Esophagus muscularis mucosa (tissue), 4 donors: ENCODE results near the gene CLCN6. TPM values are rescaled to one million over a fixed set of nuclear protein-coding genes. Genes with fewer than 3 reads are reported as not detected.

Experiments
- DNase-seq: peaks from one replicate; pipeline ENCODE4 v3.0.0-alpha.2; 2017; ENCODE audit errors: extremely low spot score
- H3K27ac ChIP-seq, 4 donors: fragments of 200-600 bp; sonication (generic); replicated peaks in 1 of 4; 1 replicate in 3 of 4; 2 replicates in 1 of 4; pipeline ENCODE4 v1.5.1; 2016 to 2019; ENCODE audit warnings: mild to moderate bottlenecking in 1 of 4
- H3K27me3 ChIP-seq, 4 donors: fragments of 200-600 bp; sonication (generic); one replicate each; pipeline versions ENCODE4 v1.5.1 to v1.6.0; 2016 to 2019
- H3K36me3 ChIP-seq, 4 donors: fragments of 200-600 bp; sonication (generic); one replicate each; pipeline ENCODE4 v1.5.1; 2016 to 2019
- H3K4me1 ChIP-seq, 4 donors: fragments of 200-600 bp; sonication (generic); one replicate each; pipeline ENCODE4 v1.5.1; 2016 to 2019
- H3K4me3 ChIP-seq, 4 donors: fragments of 200-600 bp; sonication (generic); 1 replicate in 2 of 4; 2 replicates in 2 of 4; pipeline ENCODE4 v1.5.1; 2016 to 2019; ENCODE audit warnings: mild to moderate bottlenecking in 4 of 4, moderate library complexity in 1 of 4
- H3K9me3 ChIP-seq, 4 donors: fragments of 200-600 bp; sonication (generic); 1 replicate in 3 of 4; 2 replicates in 1 of 4; pipeline ENCODE4 v1.5.1; 2016 to 2019
- EP300 ChIP-seq: sonication (generic); formaldehyde crosslinking; IDR thresholded peaks from one replicate; pipeline ENCODE4 v1.6.1; 2017; ENCODE audit warnings: antibody characterized with exemption
- POLR2AphosphoS5 ChIP-seq, 2 donors: sonication (generic); formaldehyde crosslinking; IDR thresholded peaks; one replicate each; pipeline ENCODE4 v1.6.1; 2017; ENCODE audit warnings: antibody characterized with exemption in 2 of 2
- WGBS: methylation state at CpG from one replicate; pipeline ENCODE4 v1.1.5; 2018; 5-methylcytosine and 5-hydroxymethylcytosine counted together
- intact Hi-C: fragments of 100-400 bp; cut with DNase I; formaldehyde crosslinking; loops from one replicate; pipeline ENCODE4 v1.15.1; 2023
- small RNA-seq, 3 donors: library from RNA; depleted of rRNA; stranded (forward); fragments of <200 nt; gene quantifications; one replicate each; pipeline ENCODE3, GENCODE V24; 2016
- total RNA-seq, 4 donors: library from RNA; depleted of rRNA; stranded (reverse); fragments of >200 nt; gene quantifications; one replicate each; pipeline versions ENCODE4 v1.1.0 to v1.2.1, GENCODE V29; 2016

Gene CLCN6
- total RNA-seq, 4 donors from 2014 or later, result 12.5 to 19.7 (median 15.5) TPM

DNA sequence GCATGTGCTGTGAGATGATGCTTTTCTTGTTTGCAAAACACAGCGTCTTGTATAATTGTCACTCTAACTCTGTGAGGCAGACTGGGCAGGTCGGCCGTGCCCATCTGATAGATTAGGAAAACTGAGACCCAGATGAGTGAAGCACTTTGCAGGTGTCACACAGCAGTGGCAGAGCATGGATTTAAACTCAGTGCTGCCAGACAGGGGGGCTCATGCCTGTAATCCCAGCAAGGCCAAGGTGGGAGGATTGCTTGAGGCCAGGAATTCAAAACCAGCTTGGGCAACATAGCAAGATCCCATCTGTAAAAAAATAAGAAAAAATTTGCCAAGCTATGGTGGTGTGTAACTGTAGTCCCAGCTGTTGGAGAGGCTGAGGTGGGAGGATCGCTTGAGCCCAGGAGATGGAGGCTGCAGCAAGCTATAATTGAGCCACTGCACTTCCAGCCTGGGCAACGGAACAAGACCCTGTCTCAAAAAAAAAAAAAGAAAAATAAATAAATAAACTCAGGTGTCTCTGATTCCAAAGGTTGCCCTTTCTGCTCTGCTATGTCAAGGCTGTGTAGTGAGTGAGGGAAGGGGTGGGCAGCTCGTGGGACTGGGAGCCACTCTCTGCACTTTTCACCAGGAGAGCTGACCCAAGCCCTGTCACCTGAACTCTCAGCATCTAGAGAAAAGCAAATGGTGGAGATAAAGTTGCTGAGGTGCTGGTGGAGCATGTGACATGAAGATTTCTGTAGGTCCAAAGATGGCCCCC lies 85.6 kb downstream of the CLCN6 start:
- H3K27ac ChIP-seq, result no peak overlapping the region
- peaks cover 0 to 51% (median 0%) of the 10 kb centered on the region in 4 donors for H3K27me3 ChIP-seq
- no peak overlapping the region for H3K4me3 ChIP-seq
- no peaks in the 10 kb centered on the region for H3K9me3 ChIP-seq
- H3K4me1 ChIP-seq, result peaks cover 0 to 11% (median 2%) of the 10 kb centered on the region in 4 donors
- TF ChIP-seq EP300 (no peak), POLR2AphosphoS5 (IDR thresholded peaks at IDR 0.05) (no peak)
- H3K36me3 ChIP-seq, result no peaks in the 10 kb centered on the region
- intact Hi-C loops, result no loop called here
- no peak for DNase-seq
- 87% methylated on average over 6 of the region's 6 CpGs for WGBS

Small RNA genes within 50 kb of the gene (small RNA-seq; reads per million reads assigned to genes)
- gene RF02156, result 0 reads per million in 3 donors
- 0 reads per million in 3 donors for gene RF02157
- 0 reads per million in 3 donors for gene RF02158

Other genes with a start within 250 kb of the CLCN6 start
- 10 to 100 TPM in 2 of 4 donors, 1 to 10 TPM in 2; 3.1 to 12.0 (median 8.3) TPM for gene FBXO2, start 151.8 kb upstream of the CLCN6 start, total RNA-seq
- 10 to 100 TPM; 13.3 to 19.8 (median 16.1) TPM for gene FBXO44, start 151.3 kb upstream of the CLCN6 start, total RNA-seq
- 10 to 100 TPM; 12.9 to 21.9 (median 15.2) TPM for gene FBXO6, start 142.0 kb upstream of the CLCN6 start, total RNA-seq
- gene MAD2L2, start 125.0 kb upstream of the CLCN6 start, total RNA-seq, result 10 to 100 TPM; 31.6 to 51.7 (median 42.4) TPM
- gene DRAXIN, start 114.5 kb upstream of the CLCN6 start, total RNA-seq, result under 1 TPM in 2 of 4 donors, not detected in 2; under 0.01 to 0.06 TPM
- 10 to 100 TPM; 31.6 to 73.4 (median 45.6) TPM for gene AGTRAP, start 70.1 kb upstream of the CLCN6 start, total RNA-seq
- gene C1orf167, start 44.0 kb upstream of the CLCN6 start, total RNA-seq, result 1 to 10 TPM in 2 of 4 donors, not detected in 2; 2.3 to 4.3 TPM
- 10 to 100 TPM; 23.4 to 38.6 (median 26.8) TPM for gene MTHFR, start 227 bp upstream of the CLCN6 start, total RNA-seq
- 1 to 10 TPM in 1 of 4 donors, not detected in 3; 1.7 TPM for gene NPPA, start 41.6 kb downstream of the CLCN6 start, total RNA-seq
- not detected for gene NPPB, start 52.8 kb downstream of the CLCN6 start, total RNA-seq
- gene KIAA2013, start 120.2 kb downstream of the CLCN6 start, total RNA-seq, result 100 to 1,000 TPM in 2 of 4 donors, 10 to 100 TPM in 2; 77.7 to 145 (median 104) TPM
- gene PLOD1, start 128.5 kb downstream of the CLCN6 start, total RNA-seq, result 100 to 1,000 TPM in 1 of 4 donors, 10 to 100 TPM in 3; 67.5 to 111 (median 75.0) TPM
- 100 to 1,000 TPM; 166 to 242 (median 191) TPM for gene MFN2, start 174.3 kb downstream of the CLCN6 start, total RNA-seq
- 10 to 100 TPM; 30.7 to 52.3 (median 39.8) TPM for gene MIIP, start 213.3 kb downstream of the CLCN6 start, total RNA-seq